GM19351 (cell line): ENCODE results near the gene ACTL8.

Source experiments
- ATAC-seq: cut with Tn5 transposase; IDR thresholded peaks from one replicate; pipeline ENCODE4 v1.9.1; 2021; ENCODE audit warnings: mild to moderate bottlenecking, moderate library complexity; ENCODE audit not compliant: unreplicated experiment

The ACTL8 gene

GRCh38 chr1:17768651-17769241 lies 13.6 kb downstream of the ACTL8 start:
- no peak for ATAC-seq

- no peak for ATAC-seq
These were observed 15.8 kb downstream of the ACTL8 start for GRCh38 chr1:17770983-17771382.

GRCh38 chr1:17772615-17773212 lies 17.6 kb downstream of the ACTL8 start:
- no peak for ATAC-seq

GRCh38 chr1:17773591-17774326 lies 18.6 kb downstream of the ACTL8 start:
- no peak for ATAC-seq

GRCh38 chr1:17774452-17774851 lies 19.3 kb downstream of the ACTL8 start:
- ATAC-seq, result no peak

- ATAC-seq, result no peak
These were observed 20.7 kb downstream of the ACTL8 start for GRCh38 chr1:17775796-17776195.

GRCh38 chr1:17776426-17776825 lies 21.3 kb downstream of the ACTL8 start:
- ATAC-seq, result no peak

- ATAC-seq, result no peak
These were observed 22.2 kb downstream of the ACTL8 start for GRCh38 chr1:17777330-17777729.

GRCh38 chr1:17777818-17778217 lies 22.7 kb downstream of the ACTL8 start:
- no peak for ATAC-seq

GRCh38 chr1:17780916-17781315 lies 25.8 kb downstream of the ACTL8 start:
- ATAC-seq, result no peak

- no peak for ATAC-seq
These were observed 34.8 kb downstream of the ACTL8 start for GRCh38 chr1:17789926-17790325.

GRCh38 chr1:17790383-17791054 lies 35.4 kb downstream of the ACTL8 start:
- no peak for ATAC-seq

GRCh38 chr1:17791055-17791390 lies 35.9 kb downstream of the ACTL8 start:
- no peak for ATAC-seq

- no peak for ATAC-seq
These were observed 36.3 kb downstream of the ACTL8 start for GRCh38 chr1:17791480-17791879.

- no peak for ATAC-seq
These were observed 37.3 kb downstream of the ACTL8 start for GRCh38 chr1:17792421-17792820.

- no peak for ATAC-seq
These were observed 40.1 kb downstream of the ACTL8 start for GRCh38 chr1:17795081-17795809.

- ATAC-seq, result no peak
These were observed 40.9 kb downstream of the ACTL8 start for GRCh38 chr1:17795836-17796645.

- no peak for ATAC-seq
These were observed 42.3 kb downstream of the ACTL8 start for GRCh38 chr1:17797478-17797877.

GRCh38 chr1:17798011-17798410 lies 42.9 kb downstream of the ACTL8 start:
- no peak for ATAC-seq

- no peak for ATAC-seq
These were observed 43.8 kb downstream of the ACTL8 start for GRCh38 chr1:17798799-17799382.
